ENCODE data around the gene FGF8. TPM values are rescaled to one million over a fixed set of nuclear protein-coding genes. Genes with fewer than 3 reads are reported as not detected.

The FGF8 gene
- total and polyA plus RNA-seq, 12 donors = 0.20 TPM; not detected in 11

DNA sequence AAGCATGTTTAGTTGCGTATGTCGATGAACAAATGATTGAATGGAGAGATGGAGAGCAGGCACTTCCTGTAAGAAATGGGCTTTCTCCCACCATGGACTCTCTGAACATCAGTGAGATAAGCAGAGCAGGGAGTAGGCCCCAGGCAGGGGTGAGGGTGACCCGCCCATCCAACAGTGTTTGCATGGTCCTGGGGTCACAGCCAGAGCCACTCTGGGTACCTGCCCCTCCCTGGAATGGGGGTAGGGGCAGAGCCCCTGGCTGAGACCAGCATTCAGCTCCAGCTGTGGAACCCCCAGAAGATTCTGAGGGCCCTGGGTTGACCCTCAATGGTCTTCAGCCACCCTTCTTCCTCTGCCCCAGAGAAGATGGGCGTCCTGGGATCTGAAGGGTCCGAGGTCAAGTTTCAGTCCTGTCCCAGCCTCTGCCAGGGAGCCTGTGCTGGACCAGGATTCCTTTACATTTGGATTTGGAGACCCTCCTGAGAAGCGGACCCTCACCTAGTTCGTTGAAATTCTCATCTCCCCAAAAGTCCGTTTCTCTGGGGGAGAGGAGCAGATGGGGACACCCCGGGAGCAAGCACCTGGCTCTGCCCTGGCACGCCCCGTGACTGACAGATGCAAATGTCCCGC, 2.4 kb upstream of the FGF8 start:
- 51 to 60% methylated on average over 12 of the region's 12 CpGs for WGBS, 2 donors
- ATAC-seq (no peak), DNase-seq (no peak)
- Histone ChIP-seq H3K9me3 (no peaks in the 10 kb centered on the region), H3K4me1 (peaks cover 19 to 63% (median 40%) of the 10 kb centered on the region in 9 donors), H3K27me3 (peaks cover 19 to 69% (median 49%) of the 10 kb centered on the region in 7 donors), H3K36me3 (no peaks in the 10 kb centered on the region), H3K4me3 (peak overlapping the region in 7 of 10 donors; percentile 23 to 58 (median 49)), H3K27ac (no peak overlapping the region)
- TF ChIP-seq, protein P1, sequence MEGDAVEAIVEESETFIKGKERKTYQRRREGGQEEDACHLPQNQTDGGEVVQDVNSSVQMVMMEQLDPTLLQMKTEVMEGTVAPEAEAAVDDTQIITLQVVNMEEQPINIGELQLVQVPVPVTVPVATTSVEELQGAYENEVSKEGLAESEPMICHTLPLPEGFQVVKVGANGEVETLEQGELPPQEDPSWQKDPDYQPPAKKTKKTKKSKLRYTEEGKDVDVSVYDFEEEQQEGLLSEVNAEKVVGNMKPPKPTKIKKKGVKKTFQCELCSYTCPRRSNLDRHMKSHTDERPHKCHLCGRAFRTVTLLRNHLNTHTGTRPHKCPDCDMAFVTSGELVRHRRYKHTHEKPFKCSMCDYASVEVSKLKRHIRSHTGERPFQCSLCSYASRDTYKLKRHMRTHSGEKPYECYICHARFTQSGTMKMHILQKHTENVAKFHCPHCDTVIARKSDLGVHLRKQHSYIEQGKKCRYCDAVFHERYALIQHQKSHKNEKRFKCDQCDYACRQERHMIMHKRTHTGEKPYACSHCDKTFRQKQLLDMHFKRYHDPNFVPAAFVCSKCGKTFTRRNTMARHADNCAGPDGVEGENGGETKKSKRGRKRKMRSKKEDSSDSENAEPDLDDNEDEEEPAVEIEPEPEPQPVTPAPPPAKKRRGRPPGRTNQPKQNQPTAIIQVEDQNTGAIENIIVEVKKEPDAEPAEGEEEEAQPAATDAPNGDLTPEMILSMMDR (IDR thresholded peaks at IDR 0.05) = no peak
- intact Hi-C loops (cut with DNase I) = loop anchor here in 4 of 10 donors (5.0 to 10.0 kb wide), 4 partner anchors 93 to 563 kb away; no protein-coding TSS in a partner anchor

DNA sequence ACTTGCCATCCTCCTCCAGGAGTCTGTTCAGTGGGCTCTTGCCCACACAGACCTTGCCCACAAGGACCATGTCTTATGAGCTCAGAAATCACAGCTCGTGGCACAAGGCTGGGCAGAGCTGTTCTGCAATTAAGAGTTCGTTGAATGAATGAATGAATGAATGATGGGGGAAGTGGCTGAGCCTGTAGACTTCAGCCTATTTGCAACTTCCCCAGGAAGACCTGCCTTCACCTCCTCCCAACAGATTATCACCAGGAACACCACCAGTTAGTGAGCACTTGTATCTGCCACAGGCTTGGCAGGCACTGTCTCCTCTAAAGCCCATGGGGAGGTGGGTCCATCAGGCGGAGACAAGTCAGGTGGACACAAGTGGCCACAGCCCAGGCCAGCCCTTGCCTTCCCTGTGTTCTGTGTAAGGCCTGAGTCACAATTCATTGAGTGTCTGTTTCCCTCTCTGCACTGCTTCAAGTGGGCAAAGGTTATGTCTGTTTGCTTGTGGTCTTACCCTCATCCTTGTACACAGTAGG, 1.8 kb upstream of the FGF8 start:
- Histone ChIP-seq H3K27ac (no peak overlapping the region), H3K27me3 (peaks cover 19 to 75% (median 55%) of the 10 kb centered on the region in 7 donors), H3K4me1 (peaks cover 19 to 59% (median 36%) of the 10 kb centered on the region in 9 donors), H3K4me3 (no peak overlapping the region), H3K36me3 (no peaks in the 10 kb centered on the region), H3K9me3 (no peaks in the 10 kb centered on the region)
- TF ChIP-seq, protein P1 (IDR thresholded peaks at IDR 0.05) = no peak
- no peak for DNase-seq
- 93 to 95% methylated on average over 3 of the region's 3 CpGs for WGBS, 2 donors
- intact Hi-C loops (cut with DNase I) = loop anchor here in 4 of 10 donors (5.0 to 10.0 kb wide), 4 partner anchors 93 to 563 kb away; no protein-coding TSS in a partner anchor
- no peak for ATAC-seq

DNA sequence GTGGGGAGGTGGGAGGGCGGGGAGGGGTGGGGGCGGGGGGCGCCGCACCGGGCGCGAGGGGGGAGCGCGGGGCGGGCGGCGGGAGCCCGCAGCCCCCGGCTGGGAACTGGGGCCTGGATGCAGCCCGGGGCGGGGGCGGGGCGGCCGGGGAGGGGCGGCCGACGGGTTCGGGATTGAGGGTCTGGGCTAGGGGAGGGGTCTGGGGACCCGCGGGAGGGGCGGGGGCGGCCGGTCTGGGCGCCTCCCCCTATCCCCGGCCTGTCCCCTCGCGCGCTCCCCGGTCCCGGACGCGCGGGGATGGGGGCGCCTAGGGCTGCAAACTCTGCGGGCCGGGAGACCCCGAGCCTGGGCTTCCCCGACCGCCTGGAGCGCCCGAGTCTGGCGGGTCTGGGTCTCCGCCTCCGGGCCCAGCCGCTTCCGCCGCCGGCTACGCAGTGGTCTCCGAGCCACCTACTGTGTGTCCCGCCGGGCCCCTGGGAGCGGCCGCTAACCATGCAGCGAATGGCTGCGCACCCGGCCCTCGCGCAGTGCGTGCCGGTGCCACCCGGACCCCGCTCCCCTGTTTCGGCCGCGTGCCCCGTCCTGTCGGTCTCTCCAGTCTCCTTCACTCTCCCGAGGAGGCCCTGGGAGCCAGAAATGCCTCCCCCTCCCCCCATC, 375 bp upstream of the FGF8 start:
- peak overlapping the region in 8 of 10 donors; percentile 17 to 36 (median 30) for H3K4me3 ChIP-seq
- intact Hi-C loops (cut with DNase I) = loop anchor here in 4 of 10 donors (5.0 to 10.0 kb wide), 4 partner anchors 91 to 561 kb away; no protein-coding TSS in a partner anchor
- no peak overlapping the region for H3K27ac ChIP-seq
- H3K36me3 ChIP-seq = no peaks in the 10 kb centered on the region
- peaks cover 19 to 47% (median 33%) of the 10 kb centered on the region in 9 donors for H3K4me1 ChIP-seq
- 5 to 10% methylated on average over 40 to 65 of the region's 74 CpGs for WGBS, 2 donors
- peaks cover 19 to 89% (median 69%) of the 10 kb centered on the region in 7 donors for H3K27me3 ChIP-seq
- no peak for DNase-seq
- TF ChIP-seq, protein P1 (IDR thresholded peaks at IDR 0.05) = no peak
- no peaks in the 10 kb centered on the region for H3K9me3 ChIP-seq
- ATAC-seq = no peak

DNA sequence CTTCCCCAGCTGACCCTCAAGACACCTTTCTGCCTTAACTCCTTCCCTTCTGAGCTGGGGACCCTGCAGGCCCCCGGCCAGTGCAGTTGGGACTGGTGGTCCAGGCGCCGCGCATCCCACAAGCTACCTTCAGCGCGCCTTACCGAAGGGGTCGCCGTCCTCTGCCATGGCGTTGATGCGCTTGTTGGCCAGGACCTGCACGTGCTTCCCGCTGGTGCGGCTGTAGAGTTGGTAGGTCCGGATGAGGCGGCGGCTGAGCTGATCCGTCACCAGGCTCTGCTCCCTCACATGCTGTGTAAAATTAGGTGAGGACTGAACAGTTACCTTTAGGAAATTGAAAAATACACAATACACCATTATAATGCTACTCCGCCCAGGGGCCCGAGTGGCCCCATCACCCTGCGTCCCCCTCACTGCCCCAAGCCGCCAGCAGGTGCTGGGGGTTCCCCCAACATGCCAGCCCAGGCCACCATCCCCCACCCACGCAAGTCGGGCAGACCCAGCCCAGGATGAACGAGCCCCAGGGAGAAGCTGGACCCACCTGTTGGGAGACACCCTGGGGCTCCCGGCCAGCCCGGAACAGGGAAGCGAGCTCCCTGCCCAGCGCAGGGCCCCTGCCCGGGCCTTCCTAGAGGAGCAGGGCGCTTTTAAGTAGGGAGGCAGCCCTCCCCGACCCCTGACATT, 1.2 kb downstream of the FGF8 start:
- WGBS, 2 donors = 7 to 11% methylated on average over 32 of the region's 32 CpGs
- H3K36me3 ChIP-seq = no peaks in the 10 kb centered on the region
- TF ChIP-seq, protein P1 (IDR thresholded peaks at IDR 0.05) = no peak
- DNase-seq (no peak), ATAC-seq (no peak)
- peaks cover 14 to 35% (median 24%) of the 10 kb centered on the region in 9 donors for H3K4me1 ChIP-seq
- no peaks in the 10 kb centered on the region for H3K9me3 ChIP-seq
- intact Hi-C loops (cut with DNase I) = loop anchor here in 4 of 10 donors (5.0 to 10.0 kb wide), 4 partner anchors 90 to 560 kb away; no protein-coding TSS in a partner anchor
- H3K4me3 ChIP-seq = no peak overlapping the region
- peaks cover 19 to 96% (median 83%) of the 10 kb centered on the region in 7 donors for H3K27me3 ChIP-seq
- no peak overlapping the region for H3K27ac ChIP-seq
